Gastroesophageal sphincter (tissue), 4 donors: ENCODE data around the gene SLC22A5. TPM values are rescaled to one million over a fixed set of nuclear protein-coding genes. Genes with fewer than 3 reads are reported as not detected.
A peak's percentile ranks its signal among the peaks of the same experiment; 100 is the strongest.

Source experiments
- ATAC-seq: fragments of 150-250 bp; one replicate; pipeline ENCODE4 v1.9.1; 2016; ENCODE audit warnings: mild to moderate bottlenecking, moderate library complexity
- H3K27ac ChIP-seq, 4 donors: fragments of 200-600 bp; sonication (generic) in 3 of 4; 1 replicate in 3 of 4; 2 replicates in 1 of 4; pipeline ENCODE4 v1.5.1; 2016 to 2019
- H3K27me3 ChIP-seq: fragments of 200-600 bp; sonication (generic); one replicate; pipeline ENCODE4 v1.5.1; 2019
- H3K36me3 ChIP-seq, 2 donors: fragments of 200-600 bp; sonication (generic); one replicate each; pipeline ENCODE4 v1.5.1; 2019; ENCODE audit warnings: control low read depth in 1 of 2
- H3K4me1 ChIP-seq, 3 donors: fragments of 200-600 bp; sonication (generic); 1 replicate in 2 of 3; 2 replicates in 1 of 3; pipeline ENCODE4 v1.5.1; 2016 to 2019; ENCODE audit warnings: control low read depth in 2 of 3
- H3K4me3 ChIP-seq, 2 donors: fragments of 200-600 bp; sonication (generic); one replicate each; pipeline ENCODE4 v1.5.1; 2019; ENCODE audit warnings: mild to moderate bottlenecking in 1 of 2, moderate library complexity in 1 of 2
- H3K9me3 ChIP-seq, 3 donors: fragments of 200-600 bp; sonication (generic); one replicate each; pipeline ENCODE4 v1.5.1; 2017 to 2019; ENCODE audit warnings: control low read depth in 2 of 3
- EP300 ChIP-seq: sonication (generic); formaldehyde crosslinking; IDR thresholded peaks from one replicate; pipeline ENCODE4 v1.6.1; 2017; ENCODE audit warnings: antibody characterized with exemption, mild to moderate bottlenecking
- POLR2A ChIP-seq, 2 donors: fragments of 450-650 bp; IDR thresholded peaks; one replicate each; pipeline ENCODE4 v1.6.1; 2017; ENCODE audit warnings: antibody characterized with exemption in 2 of 2, mild to moderate bottlenecking in 2 of 2, moderate library complexity in 1 of 2
- POLR2AphosphoS5 ChIP-seq: sonication (generic); formaldehyde crosslinking; IDR thresholded peaks from one replicate; pipeline ENCODE4 v1.6.1; 2017; ENCODE audit warnings: antibody characterized with exemption
- WGBS, 2 donors: methylation state at CpG; one replicate each; pipeline ENCODE4 v1.1.5; 2018; ENCODE audit warnings: low coverage in 1 of 2; 5-methylcytosine and 5-hydroxymethylcytosine counted together
- total RNA-seq, 4 donors: library from RNA; depleted of rRNA; stranded (reverse); fragments of >200 nt; gene quantifications; one replicate each; pipeline ENCODE4 v1.1.0, GENCODE V29; 2016
- TF ChIP-seq, protein P1 (sequence below), 4 experiments: fragments of 200-600 bp in 2 of 4; fragments of 450-650 bp in 2 of 4; sonication (generic) in 1 of 4; IDR thresholded peaks; one replicate each; pipeline ENCODE4 v1.5.1; 2017 to 2019; ENCODE audit warnings: antibody characterized with exemption in 4 of 4, mild to moderate bottlenecking in 2 of 4, moderate library complexity in 2 of 4

SLC22A5 gene
- total RNA-seq, 4 donors from 2014 or later: 6.5 to 9.6 (median 7.5) TPM

DNA sequence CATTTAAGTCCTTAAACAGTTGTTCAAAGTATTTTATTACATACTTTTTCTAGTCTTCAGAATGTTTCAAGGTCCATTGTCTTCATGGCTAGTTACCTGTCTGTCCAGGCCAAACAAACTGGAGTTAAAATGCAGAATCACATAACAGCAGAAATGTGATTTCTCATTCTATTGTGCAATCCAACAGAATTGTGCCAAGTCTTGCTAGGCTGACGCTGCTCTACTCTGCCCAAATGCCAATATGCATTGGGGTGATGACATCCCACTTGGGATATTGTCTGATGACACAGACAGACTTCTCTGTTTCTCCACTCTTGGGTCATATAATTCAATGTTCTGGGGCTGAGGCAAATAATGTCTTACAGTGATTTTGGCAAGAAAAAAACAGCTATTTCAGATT is 5.2 kb upstream of the SLC22A5 start:
- ATAC-seq: peak; percentile 82
- no peaks in the 10 kb centered on the region for H3K27me3 ChIP-seq
- H3K4me3 ChIP-seq: no peak overlapping the region
- H3K36me3 ChIP-seq: no peaks in the 10 kb centered on the region
- H3K9me3 ChIP-seq: no peaks in the 10 kb centered on the region
- peaks cover 0 to 30% (median 0%) of the 10 kb centered on the region in 3 donors for H3K4me1 ChIP-seq
- H3K27ac ChIP-seq: peak overlapping the region in 3 of 4 donors; percentile 34 to 70 (median 63)
- no peak for TF ChIP-seq POLR2A (IDR thresholded peaks at IDR 0.05)
- TF ChIP-seq POLR2AphosphoS5: peak; percentile 70
- WGBS, 2 donors: 50 to 63% methylated on average over 1 of the region's 1 CpG

DNA sequence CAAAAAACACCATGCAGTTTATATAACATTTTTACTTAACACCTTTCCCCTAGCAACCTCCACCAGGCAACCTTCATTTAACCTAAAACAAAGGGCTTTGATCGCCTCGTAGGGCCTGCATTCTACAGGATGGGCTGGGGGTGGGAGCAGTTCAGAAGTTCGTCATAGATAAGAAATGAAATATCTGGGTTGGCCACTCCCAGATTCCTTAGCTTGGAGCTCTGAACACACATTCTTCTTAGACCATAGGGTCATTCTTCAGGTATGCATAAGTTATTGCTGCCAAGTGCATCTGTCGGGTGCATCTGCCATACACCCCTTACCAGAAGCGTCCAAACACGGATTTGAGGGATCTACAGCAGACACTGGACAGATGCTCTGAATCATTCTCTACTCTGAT is 4.3 kb upstream of the SLC22A5 start:
- H3K27ac ChIP-seq: peak overlapping the region in 1 of 4 donors; percentile 70
- no peaks in the 10 kb centered on the region for H3K9me3 ChIP-seq
- 75% methylated on average over 5 to 6 of the region's 6 CpGs for WGBS, 2 donors
- TF ChIP-seq EP300 (no peak), POLR2A (IDR thresholded peaks at IDR 0.05) (no peak), POLR2AphosphoS5 (no peak)
- TF ChIP-seq, protein P1, sequence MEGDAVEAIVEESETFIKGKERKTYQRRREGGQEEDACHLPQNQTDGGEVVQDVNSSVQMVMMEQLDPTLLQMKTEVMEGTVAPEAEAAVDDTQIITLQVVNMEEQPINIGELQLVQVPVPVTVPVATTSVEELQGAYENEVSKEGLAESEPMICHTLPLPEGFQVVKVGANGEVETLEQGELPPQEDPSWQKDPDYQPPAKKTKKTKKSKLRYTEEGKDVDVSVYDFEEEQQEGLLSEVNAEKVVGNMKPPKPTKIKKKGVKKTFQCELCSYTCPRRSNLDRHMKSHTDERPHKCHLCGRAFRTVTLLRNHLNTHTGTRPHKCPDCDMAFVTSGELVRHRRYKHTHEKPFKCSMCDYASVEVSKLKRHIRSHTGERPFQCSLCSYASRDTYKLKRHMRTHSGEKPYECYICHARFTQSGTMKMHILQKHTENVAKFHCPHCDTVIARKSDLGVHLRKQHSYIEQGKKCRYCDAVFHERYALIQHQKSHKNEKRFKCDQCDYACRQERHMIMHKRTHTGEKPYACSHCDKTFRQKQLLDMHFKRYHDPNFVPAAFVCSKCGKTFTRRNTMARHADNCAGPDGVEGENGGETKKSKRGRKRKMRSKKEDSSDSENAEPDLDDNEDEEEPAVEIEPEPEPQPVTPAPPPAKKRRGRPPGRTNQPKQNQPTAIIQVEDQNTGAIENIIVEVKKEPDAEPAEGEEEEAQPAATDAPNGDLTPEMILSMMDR (IDR thresholded peaks at IDR 0.05): no peak
- H3K4me3 ChIP-seq: no peak overlapping the region
- no peaks in the 10 kb centered on the region for H3K27me3 ChIP-seq
- no peak for ATAC-seq
- H3K36me3 ChIP-seq: no peaks in the 10 kb centered on the region
- peaks cover 0 to 33% (median under 1%) of the 10 kb centered on the region in 3 donors for H3K4me1 ChIP-seq

DNA sequence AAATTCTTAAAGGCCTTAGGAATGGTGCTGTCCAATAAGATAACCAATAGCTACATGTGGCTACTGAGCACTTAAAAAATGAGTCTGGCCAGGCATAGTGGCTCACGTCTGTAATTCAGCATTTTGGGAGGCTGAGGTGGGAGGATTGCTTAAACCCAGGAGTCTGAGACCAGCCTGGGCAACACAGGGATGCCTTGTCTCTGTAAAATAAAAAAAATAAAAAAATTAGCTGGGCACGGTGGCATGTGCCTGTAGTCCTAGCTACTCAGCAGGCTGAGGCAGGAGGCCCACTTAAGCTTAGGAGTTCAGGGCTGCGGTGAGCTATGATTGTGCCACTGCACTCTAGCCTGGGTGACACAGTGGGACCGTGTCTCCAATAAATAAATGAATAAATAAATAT is 1.3 kb upstream of the SLC22A5 start:
- Histone ChIP-seq H3K9me3 (no peaks in the 10 kb centered on the region), H3K27ac (no peak overlapping the region), H3K4me3 (no peak overlapping the region), H3K27me3 (no peaks in the 10 kb centered on the region), H3K36me3 (no peaks in the 10 kb centered on the region), H3K4me1 (peaks cover 0 to 55% (median 3%) of the 10 kb centered on the region in 3 donors)
- TF ChIP-seq EP300: no peak
- no peak for TF ChIP-seq POLR2A (IDR thresholded peaks at IDR 0.05)
- TF ChIP-seq, protein P1 (IDR thresholded peaks at IDR 0.05): no peak
- no peak for TF ChIP-seq POLR2AphosphoS5
- ATAC-seq: no peak
- 67 to 88% methylated on average over 1 to 4 of the region's 4 CpGs for WGBS, 2 donors

DNA sequence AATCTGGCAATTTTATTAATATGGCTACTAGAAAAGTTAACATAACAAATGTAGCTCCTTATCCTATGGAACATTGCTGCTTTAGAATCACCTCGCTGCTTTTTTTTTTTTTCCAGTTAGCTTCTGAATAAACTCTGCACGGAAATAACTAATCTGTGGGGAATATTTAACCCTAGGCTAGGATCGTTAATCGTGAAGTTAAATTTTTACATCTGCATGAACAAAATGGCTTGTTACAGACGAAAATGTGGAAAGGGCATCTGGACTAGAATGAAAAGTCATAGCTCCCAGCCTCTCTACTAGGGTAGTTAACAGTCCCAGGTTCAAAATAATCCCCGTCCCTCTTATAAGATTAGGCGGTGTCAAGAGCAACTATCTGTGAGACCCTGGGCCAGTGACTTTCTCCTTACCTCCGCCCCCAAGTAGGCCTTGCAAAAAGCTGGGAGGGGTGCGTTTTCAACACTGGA is 470 bp upstream of the SLC22A5 start:
- no peak for ATAC-seq
- WGBS, 2 donors: 5 to 7% methylated on average over 6 to 8 of the region's 9 CpGs
- TF ChIP-seq EP300 (no peak), POLR2AphosphoS5 (no peak), POLR2A (IDR thresholded peaks at IDR 0.05) (no peak)
- TF ChIP-seq, protein P1 (IDR thresholded peaks at IDR 0.05): no peak
- H3K4me3 ChIP-seq: peak overlapping the region; percentile 34 to 84
- H3K4me1 ChIP-seq: peaks cover 0 to 47% (median 3%) of the 10 kb centered on the region in 3 donors
- H3K36me3 ChIP-seq: no peaks in the 10 kb centered on the region
- H3K9me3 ChIP-seq: no peaks in the 10 kb centered on the region
- H3K27ac ChIP-seq: peak overlapping the region; percentile 6 to 93 (median 92)
- H3K27me3 ChIP-seq: no peaks in the 10 kb centered on the region

DNA sequence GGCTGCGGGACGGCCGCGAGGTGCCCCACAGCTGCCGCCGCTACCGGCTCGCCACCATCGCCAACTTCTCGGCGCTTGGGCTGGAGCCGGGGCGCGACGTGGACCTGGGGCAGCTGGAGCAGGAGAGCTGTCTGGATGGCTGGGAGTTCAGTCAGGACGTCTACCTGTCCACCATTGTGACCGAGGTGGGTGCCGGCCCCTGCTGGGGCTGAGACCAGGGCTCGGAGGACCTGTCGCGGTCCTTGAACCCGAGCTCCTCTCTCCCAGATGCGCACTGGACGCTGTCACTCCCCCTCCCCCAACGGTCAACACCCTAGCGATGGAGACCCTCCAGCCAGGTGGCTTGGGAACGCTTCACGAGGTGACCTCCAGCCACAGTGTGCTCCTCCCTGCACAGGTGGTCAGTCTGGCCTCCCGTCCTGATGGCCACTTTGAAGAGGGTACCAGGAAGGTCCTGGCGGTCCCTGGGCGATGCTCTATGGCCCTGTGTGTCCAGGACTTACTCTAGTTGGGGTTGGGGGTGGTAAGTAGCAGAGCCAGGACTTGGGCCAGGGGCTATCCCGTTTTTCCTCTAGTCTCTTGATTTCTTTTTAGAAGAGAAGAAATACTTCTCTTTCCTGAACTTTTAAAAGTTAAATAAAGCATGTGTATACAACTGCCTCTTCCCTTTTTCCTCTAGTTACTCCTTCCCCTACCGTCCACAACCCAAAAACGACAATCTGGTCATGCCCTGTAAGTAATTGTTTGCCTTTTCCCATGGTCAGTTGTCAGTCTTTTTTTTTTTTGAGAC is 866 bp downstream of the SLC22A5 start:
- Histone ChIP-seq H3K4me3 (peak overlapping the region; percentile 34 to 84), H3K27me3 (no peaks in the 10 kb centered on the region), H3K9me3 (no peaks in the 10 kb centered on the region), H3K27ac (peak overlapping the region; percentile 6 to 93 (median 92)), H3K4me1 (peaks cover 0 to 36% (median 3%) of the 10 kb centered on the region in 3 donors), H3K36me3 (no peaks in the 10 kb centered on the region)
- no peak for ATAC-seq
- 26 to 42% methylated on average over 3 to 7 of the region's 34 CpGs for WGBS, 2 donors
- TF ChIP-seq POLR2A (IDR thresholded peaks at IDR 0.05) (no peak), EP300 (no peak), POLR2AphosphoS5 (no peak)
- TF ChIP-seq, protein P1 (IDR thresholded peaks at IDR 0.05): no peak
